Glomerular endothelial cell (primary cell): ENCODE data around the gene GPT2. TPM values are rescaled to one million over a fixed set of nuclear protein-coding genes. Genes with fewer than 3 reads are reported as not detected.
"Not testable (repeated sequence)": the region's sequence is repeated elsewhere in the genome, so short reads cannot be mapped to it uniquely, and the experiment has no call there.

ENCODE experiments used
- DNase-seq: peaks from one replicate; pipeline ENCODE4 v3.0.0-alpha.2; 2011; ENCODE audit warnings: low read depth, low spot score; ENCODE audit errors: extremely low read depth
- total RNA-seq: library from RNA; depleted of rRNA; stranded (reverse); fragments of >200 nt; gene quantifications from 2 replicates; pipeline ENCODE4 v1.2.3, GENCODE V29; 2015

The GPT2 gene
- total RNA-seq, 1 donor from 2014 or later = 11.0 TPM

DNA sequence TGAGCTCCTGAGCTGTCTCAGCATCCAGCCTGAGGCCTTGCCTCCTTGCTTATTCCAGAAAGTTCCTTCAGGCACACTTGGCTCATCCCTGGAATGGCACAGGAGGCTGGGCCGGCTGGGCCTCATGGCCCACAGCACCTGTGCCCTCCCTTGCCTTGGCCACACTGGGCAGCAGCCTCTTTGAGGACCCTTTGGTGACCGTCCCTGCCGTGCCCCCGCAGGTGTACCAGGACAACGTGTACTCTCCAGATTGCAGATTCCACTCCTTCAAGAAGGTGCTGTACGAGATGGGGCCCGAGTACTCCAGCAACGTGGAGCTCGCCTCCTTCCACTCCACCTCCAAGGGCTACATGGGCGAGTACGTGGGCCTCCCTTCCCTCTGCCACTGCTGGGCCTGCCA is 34.2 kb downstream of the GPT2 start:
- DNase-seq = no peak

DNA sequence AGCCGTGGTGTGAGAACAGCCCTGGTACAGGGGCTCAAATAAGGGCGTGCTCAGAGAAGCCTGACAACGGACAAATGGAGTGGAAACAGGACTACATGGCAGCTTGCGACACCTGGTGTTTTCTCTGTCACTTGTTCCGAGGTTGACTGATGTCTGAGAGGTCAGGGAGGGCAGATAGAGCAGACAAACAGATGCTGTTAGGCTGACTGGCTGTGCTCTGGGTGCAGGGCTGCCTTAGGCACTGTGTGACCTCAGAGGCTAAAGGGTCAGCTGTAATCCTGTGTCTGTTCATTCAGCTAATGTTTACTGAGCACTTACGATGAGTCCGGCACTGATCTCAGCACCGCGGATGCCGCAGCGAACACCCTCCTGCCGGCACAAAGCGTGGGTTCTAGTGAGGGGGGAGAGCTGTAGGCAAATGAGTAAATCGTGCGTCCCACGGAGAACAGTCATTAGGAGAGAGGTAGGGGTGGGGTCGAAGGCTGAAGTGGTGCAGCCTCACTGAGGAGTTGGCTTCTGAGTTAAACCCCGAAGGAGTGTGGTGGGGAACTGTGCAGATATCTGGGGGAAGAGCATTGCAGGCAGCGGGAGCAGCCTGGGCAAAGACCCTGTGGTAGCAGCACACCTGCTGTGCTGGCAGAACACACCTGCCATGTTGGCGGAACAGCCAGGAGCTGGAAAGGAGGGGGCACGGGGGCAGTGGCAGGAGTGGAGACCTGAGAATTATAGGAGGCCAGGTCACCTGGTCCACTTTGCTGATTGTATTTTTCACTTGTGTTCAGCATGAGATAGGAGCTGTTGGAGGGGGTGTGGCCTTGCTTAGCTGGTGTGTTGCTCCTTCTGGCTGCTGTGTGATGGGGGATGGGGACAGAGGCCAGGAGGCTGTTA is 35.0 kb downstream of the GPT2 start:
- no peak for DNase-seq

DNA sequence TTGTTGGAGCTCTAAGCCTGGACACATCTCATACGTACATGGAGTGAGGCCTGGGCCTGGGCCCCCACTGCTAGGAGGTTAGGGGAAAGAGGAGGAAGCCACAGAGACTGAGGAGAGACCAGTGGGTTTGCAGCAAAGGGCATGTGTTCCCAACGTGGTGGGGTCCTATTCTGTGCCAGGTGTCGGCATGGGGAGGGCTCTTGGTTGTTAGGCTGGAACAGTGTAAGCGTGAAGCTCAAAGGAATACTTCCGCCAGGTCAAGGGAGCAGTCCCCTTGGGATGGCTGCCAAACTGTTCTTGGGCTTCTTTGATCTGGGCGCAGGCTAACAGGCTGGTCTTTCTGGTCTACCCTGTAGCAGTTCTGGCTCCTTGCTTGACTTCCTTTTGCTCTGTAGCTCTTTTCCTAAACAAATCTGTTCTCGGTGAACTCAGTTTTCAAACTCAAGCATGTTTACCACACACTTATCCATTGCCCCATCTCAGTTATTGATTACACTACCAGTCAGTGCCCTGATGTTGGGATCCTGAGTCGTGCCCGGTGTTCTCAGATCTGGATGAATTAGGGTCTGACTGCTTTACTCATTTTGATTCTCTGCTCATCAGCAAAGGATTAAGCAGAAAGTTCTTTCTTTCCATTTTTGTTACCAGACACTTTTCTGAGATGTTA is 36.4 kb downstream of the GPT2 start:
- no peak for DNase-seq

DNA sequence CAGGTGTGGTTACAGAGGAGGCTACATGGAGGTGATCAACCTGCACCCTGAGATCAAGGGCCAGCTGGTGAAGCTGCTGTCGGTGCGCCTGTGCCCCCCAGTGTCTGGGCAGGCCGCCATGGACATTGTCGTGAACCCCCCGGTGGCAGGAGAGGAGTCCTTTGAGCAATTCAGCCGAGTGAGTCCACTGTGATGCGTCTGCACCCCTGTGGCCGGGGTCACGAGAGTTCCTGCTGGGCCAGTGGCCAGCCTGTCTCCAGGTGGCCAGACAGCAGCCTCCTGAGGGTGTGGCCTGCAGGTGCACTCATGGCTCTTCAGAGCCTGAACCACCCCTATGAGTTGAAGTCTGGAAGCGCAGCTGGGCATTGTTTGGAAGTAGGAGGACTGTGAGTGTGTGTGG is 38.1 kb downstream of the GPT2 start:
- DNase-seq = no peak

DNA sequence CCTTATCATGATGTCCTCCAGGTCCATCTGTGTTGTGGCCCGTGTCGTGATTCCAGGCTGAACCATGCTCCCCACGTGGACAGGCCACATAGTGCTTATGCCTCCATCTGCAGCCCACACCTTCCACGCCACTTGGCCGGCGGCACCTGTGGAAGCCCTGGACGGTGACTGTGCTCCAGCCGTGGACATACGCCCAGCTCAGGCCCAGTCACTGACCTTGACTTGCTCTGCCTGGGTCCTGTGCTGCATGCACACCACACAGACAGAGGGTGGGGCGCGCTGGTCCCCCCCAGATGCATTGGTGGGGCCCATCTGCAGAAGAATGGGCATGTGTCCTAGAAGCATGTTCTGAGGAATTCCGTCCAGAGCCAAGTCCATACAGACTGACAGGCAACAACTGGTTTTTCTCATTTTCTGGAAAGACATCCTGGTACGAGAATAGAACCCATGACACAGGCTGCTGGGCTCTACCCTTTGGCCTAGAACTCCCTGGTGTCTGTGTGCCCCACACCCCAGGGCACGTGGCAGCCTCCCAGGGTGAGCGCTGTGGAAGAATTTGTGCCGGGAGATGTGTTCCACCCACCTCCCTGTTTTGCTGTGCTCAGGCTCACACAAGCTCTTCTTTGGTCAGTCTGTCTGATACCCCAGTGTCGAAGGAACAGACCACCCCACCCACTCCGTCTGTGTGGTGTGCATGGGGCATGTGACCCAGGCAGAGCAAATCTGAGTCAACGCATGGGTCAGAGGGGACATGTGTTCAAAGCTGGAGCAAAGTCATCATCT is 39.5 kb downstream of the GPT2 start:
- no peak for DNase-seq

DNA sequence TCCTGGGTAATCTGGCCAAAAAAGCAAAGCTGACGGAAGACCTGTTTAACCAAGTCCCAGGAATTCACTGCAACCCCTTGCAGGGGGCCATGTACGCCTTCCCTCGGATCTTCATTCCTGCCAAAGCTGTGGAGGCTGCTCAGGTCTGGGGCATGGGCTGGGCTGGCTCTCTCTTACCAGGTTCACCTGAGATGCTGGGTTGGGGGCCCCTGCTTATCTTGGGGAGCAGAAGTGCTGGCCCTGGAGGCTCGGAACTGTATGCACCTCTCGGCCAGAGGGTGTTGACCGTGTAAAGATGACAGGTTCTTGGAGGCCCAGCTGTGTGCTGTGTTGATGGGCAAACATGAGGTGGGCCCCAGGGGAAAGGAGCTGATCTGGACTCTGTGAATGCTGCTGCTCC is 40.2 kb downstream of the GPT2 start:
- no peak for DNase-seq

DNA sequence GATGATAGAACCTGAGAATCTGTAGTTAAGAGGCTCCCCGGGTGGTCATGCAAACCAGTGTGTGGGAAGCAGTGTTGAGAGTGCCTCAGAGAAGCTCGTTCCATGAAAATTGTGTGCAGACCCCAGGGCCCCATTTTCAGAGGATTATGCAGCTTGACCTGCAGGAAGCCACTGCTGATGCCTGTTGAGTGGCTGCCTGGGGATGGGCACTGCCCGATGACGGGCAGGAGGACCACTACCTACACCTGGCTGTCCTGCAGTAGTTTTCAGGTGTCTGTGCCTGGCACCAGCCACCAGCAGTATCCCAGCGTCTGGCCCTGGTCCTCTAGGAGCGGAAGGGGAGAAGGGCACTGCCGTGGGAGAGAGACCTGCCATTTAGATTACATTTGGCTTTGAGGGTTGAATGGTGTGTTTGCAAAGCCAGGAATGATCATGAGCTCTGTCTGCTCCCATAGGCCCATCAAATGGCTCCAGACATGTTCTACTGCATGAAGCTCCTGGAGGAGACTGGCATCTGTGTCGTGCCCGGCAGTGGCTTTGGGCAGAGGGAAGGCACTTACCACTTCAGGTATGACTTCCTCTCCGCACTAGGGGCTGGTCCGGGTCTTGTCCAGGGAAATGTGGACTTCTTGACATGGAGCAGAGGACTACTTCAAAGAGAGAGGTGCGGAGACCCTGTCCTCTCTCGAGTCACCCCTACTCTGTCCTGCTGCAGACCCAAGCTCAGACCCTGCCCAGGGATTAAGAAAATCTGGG is 42.5 kb downstream of the GPT2 start:
- no peak for DNase-seq

DNA sequence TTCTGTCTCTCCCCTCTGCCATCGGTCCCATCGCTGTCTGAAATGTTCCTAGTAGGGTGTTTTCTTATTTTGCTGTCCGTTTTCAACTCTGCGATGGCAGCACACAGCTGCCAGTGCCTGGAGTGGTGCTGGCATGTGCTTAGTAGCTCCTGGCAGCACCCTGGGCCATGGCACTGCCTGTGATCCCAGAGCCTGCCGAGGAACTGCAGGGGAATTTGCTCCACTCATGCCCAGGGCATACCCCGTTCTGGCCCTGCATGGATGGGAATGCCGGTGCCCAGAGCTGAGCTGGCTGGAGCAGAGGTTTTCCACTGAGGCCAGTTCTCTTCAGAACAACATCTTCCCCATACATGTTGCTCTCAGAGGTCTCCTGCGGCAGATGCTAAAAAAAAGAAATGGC is 43.1 kb downstream of the GPT2 start:
- no peak for DNase-seq

DNA sequence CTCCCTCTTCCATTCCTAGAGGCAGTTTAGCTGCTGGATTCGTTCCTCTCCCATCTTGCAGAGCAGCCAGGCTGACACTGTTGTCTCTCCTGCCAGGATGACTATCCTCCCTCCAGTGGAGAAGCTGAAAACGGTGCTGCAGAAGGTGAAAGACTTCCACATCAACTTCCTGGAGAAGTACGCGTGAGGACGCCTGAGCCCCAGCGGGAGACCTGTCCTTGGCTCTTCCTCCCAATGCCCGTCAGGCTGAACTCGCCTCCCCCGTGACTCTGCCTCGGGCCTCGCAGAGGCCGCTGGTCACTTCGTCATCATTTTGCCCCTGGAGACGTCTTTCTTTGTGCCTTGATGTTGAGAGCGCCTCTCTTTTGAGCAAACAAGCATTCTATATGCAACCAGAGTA is 44.6 kb downstream of the GPT2 start:
- DNase-seq = no peak

DNA sequence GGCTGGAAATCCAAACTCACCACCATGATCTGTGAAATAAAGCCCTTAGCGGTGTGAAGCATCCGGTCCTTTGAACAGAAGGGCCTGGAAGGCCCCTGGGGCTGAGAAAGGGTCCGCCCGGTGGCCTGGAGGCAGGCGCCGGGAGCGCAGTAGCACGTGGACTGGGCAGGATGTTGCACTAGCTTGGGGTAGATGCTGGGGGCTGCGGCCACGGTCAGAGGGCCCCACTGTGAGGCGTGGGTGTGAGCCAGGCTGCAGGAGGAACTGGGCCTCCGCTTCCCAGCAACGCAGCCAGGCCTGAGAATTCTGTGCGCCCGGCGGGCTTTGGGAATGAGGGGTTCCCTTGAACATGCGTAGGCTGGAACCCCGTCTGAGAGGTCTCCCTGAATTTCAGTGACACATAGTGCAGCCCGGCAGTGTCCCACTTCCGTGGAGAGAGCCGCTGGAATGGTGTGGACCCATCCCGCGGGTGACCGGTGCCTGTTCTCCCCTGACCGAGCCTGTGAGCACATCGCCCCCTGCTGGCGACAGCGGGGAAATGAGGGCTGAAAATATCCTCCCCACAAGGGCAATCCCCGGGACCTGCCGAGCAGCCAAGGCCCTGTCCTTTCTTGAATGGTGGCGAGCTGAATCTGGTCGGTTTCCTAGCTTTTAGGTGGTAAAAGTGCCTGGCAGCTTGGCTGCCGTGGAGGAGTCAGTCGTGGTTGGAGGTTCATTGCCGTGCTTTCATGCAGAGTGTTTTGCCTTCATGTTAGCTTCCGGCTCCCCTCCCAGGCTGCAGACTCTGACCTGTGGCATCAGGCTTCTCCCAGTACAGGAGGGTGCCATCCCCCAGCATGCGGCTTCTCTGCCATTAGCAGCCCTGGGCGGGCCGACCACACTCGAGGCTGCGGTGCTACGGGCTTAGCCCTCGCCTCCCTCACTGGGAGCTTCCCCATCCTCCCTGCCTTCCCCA is 45.5 kb downstream of the GPT2 start:
- DNase-seq = no peak

DNA sequence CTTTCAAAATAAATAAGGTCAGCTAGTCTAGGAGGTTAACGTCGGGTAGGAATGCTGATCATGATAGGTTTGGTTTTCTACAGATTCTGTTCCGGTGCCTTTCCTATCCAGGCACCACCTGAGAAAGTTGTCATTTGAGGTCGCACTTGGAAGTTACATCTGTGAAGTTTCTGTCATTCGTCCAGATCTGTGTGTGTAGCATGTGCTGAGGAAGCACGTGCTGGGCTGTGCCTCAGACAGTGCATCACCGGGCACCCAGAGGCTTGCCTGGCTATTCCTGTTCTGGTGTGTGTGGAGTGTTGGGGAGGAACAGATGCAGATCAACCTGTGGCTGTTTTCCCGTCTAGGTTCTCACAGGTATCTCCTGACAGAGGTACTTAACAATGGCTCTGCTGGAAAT is 46.7 kb downstream of the GPT2 start:
- DNase-seq = no peak

DNA sequence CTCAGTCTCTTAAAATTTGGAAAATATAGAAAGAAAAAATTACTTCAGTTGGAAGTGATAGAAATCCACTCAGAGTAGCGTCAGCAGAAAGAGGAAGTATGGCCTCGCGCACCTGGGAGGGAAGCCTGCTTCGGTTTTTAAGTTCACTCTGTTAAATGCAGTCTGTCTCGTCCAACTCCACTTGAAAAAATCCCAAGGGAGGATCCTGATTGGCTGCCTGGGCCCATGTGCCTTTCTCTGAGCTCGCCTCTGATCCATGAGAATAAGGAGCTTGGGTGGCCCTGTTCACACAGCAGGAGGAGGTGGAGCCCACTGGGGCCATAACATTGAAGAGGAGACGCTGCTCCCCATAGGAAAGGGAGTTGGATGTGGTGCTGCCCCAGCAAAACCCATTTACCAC is 48.6 kb downstream of the GPT2 start:
- DNase-seq = no peak

DNA sequence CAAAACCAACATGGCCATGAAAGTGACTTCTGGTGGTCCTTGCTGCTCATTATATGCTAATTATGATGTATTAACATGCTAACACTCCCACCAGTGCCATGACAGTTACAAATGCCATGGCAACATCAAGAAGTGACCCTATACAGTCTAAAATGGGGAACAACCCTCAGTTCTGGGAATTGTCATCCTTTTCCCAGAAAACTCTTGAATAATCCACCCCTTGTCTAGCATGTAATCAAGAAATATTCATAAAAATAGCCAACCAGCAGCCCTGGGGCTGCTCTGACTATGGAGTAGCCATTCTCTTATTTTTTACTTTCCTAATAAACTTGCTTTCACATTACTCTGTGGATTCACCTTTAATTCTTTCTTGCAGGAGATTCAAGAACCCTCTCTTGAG is 53.4 kb downstream of the GPT2 start:
- DNase-seq = no peak

DNA sequence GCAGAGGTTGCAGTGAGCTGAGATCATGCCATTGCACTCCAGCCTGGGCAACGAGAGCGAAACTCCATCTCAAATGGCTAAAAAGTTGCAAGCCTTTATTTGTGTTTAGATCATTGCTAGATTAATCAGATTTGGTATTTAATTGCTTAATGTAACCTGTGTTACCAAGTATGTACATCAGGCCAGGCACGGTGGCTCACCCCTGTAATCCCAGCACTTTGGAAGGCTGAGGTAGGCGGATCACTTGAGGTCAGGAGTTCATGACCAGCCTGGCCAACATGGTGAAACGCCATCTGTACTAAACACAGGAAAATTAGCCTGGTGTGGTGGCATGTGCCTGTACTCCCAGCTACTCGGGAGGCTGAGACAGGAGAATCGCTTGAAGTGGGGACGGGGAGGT is 60.6 kb downstream of the GPT2 start:
- DNase-seq = not testable (repeated sequence)

DNA sequence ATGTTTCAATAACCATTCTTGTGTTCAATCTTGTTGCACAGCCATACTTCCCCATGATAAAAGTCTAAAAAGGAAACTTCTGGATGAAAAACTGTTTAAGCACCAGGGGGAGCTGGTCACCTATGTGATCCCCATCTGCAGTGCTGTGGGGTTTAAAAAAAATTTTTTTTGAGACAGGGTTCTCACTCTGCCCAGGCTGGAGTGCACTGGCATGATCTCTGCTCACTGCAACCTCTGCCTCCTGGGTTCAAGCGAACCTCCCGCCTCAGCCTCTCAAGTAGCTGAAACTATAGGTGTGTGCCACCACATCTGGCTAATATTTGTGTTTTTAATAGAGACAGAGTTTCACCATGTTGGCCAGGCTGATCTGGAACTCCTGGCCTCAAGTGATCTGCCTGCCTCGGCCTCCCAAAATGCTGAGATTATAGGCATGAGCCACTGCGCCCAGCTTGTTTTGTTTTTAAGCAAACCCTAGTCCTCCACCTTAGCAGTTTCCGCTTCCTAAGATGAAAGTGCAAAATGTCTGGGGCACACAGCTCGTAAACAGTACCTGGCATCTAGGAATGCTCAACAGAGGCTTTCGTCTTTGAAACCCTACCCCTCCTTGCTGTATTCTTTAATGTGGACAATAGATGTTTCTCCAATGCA is 63.9 kb downstream of the GPT2 start:
- no peak for DNase-seq

DNA sequence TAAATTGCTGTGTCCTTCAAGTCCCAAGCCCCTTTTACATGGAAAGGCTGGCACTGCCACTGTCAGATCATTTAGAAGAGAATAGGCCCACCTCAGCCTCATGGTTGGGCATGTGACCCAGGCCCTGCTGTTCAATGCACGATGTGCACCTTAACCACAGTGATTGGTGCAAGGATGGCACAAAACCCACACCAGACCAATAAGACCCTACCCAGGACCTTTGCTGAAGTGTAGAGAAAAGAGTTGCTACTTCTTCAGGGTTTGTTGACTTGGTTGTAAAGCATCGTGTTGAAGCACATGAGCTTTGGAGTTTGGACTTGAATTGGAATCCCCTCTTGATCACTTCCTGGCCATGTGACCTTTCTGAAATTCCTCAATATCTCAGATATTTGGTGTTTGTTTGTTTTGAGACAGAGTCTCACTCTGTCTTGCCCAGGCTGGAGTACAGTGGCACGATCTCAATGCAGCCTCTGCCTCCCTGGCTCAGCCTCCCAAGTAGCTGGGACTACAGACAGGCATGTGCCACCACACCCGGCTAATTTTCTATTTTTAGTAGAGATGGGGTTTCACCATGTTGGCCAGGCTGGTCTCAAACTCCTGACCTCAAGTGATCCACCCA is 64.5 kb downstream of the GPT2 start:
- no peak for DNase-seq

DNA sequence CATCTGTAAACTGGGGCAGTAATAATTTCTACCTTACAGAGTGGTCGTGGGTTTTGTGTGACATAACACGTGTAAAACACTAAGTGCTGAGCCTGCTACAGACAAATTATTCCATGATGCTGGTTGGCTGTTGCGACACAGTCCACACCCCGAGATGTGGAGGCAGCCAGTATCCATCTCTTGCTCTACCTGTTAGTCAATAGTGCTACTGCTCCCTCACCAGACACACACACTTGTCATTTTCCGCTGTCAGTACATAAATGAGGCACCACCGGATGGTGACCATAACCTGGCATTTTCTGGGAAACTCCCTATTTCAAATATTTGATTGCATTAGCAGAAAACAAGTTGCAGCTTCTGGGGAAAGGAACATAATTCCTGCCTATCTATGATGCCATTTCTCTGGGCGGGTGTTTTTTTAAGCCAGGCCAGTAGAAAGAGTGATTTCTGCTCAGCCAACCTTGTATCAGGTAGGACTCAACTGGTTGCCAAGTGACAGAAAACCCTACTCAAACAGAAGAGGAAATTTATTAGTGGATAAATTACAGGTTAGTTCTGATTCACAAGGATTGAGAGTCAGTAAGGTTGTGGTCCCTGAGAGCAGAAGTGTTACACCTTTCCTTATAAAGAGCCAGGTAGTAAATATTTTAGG is 65.2 kb downstream of the GPT2 start:
- DNase-seq = no peak

DNA sequence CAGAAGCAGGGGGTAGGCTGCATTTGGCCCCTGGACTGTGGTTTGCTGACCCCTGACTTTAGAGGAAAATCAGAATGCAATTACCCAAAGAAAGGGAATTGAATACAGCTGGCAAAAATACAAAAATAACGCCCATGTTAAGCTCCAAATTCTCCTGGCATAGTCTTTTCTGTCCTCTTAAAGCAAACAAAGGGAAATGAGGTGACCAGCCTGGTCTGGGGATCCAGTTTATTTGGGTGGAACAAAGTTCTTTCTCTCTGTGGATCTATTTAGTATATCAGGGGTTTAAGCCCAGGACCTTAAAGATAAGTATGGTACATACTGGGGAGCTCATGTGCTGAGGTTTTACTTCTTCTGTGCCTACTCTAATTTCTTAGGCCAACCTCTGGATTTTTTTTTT is 65.8 kb downstream of the GPT2 start:
- DNase-seq = no peak
